BJ (cell line): ENCODE data around the gene UNC80. TPM values are rescaled to one million over a fixed set of nuclear protein-coding genes. Genes with fewer than 3 reads are reported as not detected.

ENCODE experiments used
- CTCF ChIA-PET: fragments of 350-600 bp; formaldehyde crosslinking; extraction: SDS; loops from one replicate; lab custom pipeline; 2021; ENCODE audit warnings: antibody characterized with exemption, inconsistent platforms; lab: Yijun Ruan, JAX
- POLR2A ChIA-PET: fragments of 300-600 bp; sonication (Branson Sonifier 250); formaldehyde crosslinking; extraction: SDS; loops from one replicate; lab custom pipeline; 2021; ENCODE audit warnings: antibody characterized with exemption; lab: Charles Lee
- DNase-seq: peaks from one replicate; pipeline ENCODE4 v3.0.0-alpha.2; 2011; ENCODE audit warnings: low read depth
- H3K27me3 ChIP-seq: 2 replicates; pipeline ENCODE4 v1.6.0; 2011; ENCODE audit warnings: low read length; ENCODE audit not compliant: control insufficient read depth, insufficient read depth
- H3K36me3 ChIP-seq: 2 replicates; pipeline ENCODE4 v1.5.1; 2011; ENCODE audit warnings: low read length; ENCODE audit not compliant: control insufficient read depth, insufficient read depth
- H3K4me3 ChIP-seq: 2 replicates; pipeline ENCODE4 v1.5.1; 2011; ENCODE audit warnings: low read depth, mild to moderate bottlenecking, control low read depth, low read length
- polyA plus RNA-seq: library from polyadenylated mRNA; depleted of rRNA; stranded (reverse); fragments of >200 nt; gene quantifications from 2 replicates; pipeline ENCODE4 v1.2.3, GENCODE V29; 2011; rRNA removed
- small RNA-seq: library from RNA; depleted of rRNA; stranded (forward); fragments of <200 nt; gene quantifications from one replicate; pipeline ENCODE3, GENCODE V24; 2012; ENCODE audit warnings: low replicate concordance, low read depth; ENCODE audit not compliant: insufficient read length
- TF ChIP-seq, protein P1 (sequence below): IDR thresholded peaks from 2 replicates; pipeline ENCODE4 v1.5.1; 2011; ENCODE audit warnings: low read depth, mild to moderate bottlenecking, control low read depth, inconsistent platforms, low read length, moderate library complexity; ENCODE audit not compliant: insufficient read depth

Gene UNC80
- polyA plus RNA-seq, 1 experiment = not detected

DNA sequence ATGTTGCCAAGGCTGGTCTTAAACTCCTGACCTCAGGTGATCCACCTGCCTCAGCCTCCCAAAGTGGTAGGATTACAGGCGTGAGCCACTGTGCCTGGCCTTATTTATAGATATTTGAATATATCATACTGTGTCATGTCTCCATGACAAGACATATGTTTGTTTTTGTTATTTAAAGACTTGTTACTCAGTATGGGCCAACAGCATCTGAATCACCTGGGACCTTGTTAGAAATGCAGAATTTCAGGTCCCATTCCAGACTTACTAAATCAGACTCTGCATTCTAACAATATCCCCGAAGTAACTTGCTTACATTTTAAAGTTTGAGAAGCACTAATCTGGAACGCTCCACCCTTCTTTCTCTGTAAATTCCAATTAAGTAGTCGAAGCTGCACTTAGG is 264.0 kb downstream of the UNC80 start:
- CTCF ChIA-PET = no interaction called here
- TF ChIP-seq, protein P1, sequence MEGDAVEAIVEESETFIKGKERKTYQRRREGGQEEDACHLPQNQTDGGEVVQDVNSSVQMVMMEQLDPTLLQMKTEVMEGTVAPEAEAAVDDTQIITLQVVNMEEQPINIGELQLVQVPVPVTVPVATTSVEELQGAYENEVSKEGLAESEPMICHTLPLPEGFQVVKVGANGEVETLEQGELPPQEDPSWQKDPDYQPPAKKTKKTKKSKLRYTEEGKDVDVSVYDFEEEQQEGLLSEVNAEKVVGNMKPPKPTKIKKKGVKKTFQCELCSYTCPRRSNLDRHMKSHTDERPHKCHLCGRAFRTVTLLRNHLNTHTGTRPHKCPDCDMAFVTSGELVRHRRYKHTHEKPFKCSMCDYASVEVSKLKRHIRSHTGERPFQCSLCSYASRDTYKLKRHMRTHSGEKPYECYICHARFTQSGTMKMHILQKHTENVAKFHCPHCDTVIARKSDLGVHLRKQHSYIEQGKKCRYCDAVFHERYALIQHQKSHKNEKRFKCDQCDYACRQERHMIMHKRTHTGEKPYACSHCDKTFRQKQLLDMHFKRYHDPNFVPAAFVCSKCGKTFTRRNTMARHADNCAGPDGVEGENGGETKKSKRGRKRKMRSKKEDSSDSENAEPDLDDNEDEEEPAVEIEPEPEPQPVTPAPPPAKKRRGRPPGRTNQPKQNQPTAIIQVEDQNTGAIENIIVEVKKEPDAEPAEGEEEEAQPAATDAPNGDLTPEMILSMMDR = no peak

DNA sequence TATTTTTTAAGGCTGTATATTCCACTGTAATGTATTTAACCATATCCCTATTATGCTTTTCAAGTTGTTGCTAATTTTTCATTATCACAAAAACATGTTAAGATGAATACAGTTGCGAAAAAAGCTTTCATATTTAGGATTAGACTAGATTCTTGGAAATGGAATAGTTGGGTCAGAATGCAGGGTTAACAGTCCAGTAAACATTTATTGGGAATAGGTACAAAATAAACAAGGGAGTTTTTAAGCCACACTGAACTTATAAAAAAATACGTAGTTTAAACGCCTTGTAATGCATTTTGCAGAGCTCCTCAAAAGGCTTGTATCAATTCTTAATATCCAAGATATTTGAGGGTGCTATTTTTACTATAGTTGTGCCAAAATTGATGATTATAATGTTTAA is 266.4 kb downstream of the UNC80 start:
- ChIA-PET POLR2A (no interaction called here), CTCF (no interaction called here)
- no peaks in the 10 kb centered on the region for H3K36me3 ChIP-seq
- DNase-seq = no peak
- H3K4me3 ChIP-seq = no peak overlapping the region
- no peaks in the 10 kb centered on the region for H3K27me3 ChIP-seq
- TF ChIP-seq, protein P1 = no peak

More for the DNA sequence above, 264.0 kb downstream of the UNC80 start:
- Histone ChIP-seq H3K36me3 (no peaks in the 10 kb centered on the region), H3K27me3 (no peaks in the 10 kb centered on the region), H3K4me3 (no peak overlapping the region)
- no peak for DNase-seq
- POLR2A ChIA-PET = interaction anchor here (0.7 kb wide), 1 partner anchor 340 kb away, joined by 3 read pairs; no protein-coding TSS in a partner anchor

DNA sequence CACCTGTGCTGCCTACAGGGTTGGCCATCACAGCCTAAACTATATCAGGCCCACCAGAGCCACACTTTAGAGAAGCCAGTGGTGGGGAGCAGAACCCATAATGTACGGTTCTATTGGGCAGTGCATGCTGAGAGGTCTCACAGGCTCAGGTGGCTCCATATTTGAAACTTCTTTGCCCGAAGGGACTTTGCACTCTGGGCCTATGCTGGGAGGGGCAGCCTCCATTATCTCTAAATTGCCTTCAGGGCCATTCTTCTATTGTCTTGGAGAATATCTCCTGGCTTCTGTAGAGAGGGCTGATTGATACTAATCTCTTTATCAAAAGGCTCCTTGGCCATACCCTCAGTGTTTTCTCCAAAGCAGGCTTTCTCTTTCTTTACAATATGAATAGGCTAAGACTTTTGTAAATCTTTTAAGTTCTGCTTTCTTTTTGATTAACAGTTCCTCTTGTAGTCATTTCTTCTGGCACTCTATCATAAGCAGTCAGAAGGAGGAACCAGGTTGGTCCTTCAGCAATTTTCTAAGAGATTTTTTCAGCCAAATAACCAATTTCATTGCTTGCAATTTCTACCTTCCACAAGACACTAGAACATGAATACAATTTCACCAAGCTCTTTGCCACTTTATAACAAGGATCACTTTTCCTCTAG is 275.3 kb downstream of the UNC80 start:
- Histone ChIP-seq H3K4me3 (no peak overlapping the region), H3K27me3 (no peaks in the 10 kb centered on the region), H3K36me3 (no peaks in the 10 kb centered on the region)
- DNase-seq = no peak
- TF ChIP-seq, protein P1 = no peak
- POLR2A ChIA-PET = no interaction called here
- CTCF ChIA-PET = no interaction called here

Small RNA genes within 50 kb of the gene (small RNA-seq; reads per million reads assigned to genes)
- gene RNA5SP118 = not detected

Other genes with a start within 250 kb of the UNC80 start
- 71.0 and 78.3 TPM in 2 replicates for gene RPE, start 230.8 kb downstream of the UNC80 start, polyA plus RNA-seq